ENCODE results near the gene BLACAT1.

DNA sequence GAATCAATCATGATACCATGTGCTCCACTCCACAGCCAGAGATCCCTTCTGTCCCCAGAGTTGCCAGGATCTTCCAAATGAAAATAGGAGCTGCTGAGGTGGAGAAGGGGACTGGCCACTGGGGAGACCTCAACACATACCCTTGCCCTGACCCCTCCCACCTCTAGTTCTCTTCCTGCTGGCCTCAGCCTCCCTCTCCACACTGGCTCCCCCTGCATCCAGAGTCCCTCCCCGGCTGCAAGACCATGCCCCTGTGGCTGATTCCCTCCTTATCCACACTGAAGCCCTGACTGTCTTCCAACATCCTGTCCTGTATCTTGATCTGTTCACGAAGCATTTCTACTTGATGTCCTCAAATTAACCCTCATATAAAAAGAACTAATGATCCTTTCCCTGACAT is 27.5 kb upstream of the BLACAT1 start:
- TF ChIP-seq, protein P1, sequence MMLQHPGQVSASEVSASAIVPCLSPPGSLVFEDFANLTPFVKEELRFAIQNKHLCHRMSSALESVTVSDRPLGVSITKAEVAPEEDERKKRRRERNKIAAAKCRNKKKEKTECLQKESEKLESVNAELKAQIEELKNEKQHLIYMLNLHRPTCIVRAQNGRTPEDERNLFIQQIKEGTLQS (IDR thresholded peaks at IDR 0.05; ENCODE audit: insufficient read depth, low read depth, low read length), result no peak
- TF ChIP-seq POLR2A (IDR thresholded peaks at IDR 0.05; ENCODE audit: control extremely low read depth in 1 of 2, low read depth in 2 of 2, low read length in 2 of 2) (no peak), EGR1 (IDR thresholded peaks at IDR 0.05; ENCODE audit: borderline replicate concordance, low read depth, low read length) (no peak), POLR2AphosphoS5 (IDR thresholded peaks at IDR 0.05; ENCODE audit: low read depth, low read length) (no peak), EP300 (IDR thresholded peaks at IDR 0.05; ENCODE audit: borderline replicate concordance in 1 of 2, low read depth in 2 of 2, low read length in 2 of 2) (no peak), BCL11A (IDR thresholded peaks at IDR 0.05; ENCODE audit: low read depth in 2 of 2, low read length in 2 of 2) (no peak), CREB1 (IDR thresholded peaks at IDR 0.05) (no peak), RXRA (IDR thresholded peaks at IDR 0.05; ENCODE audit: insufficient read depth, low read depth, low read length) (no peak), KDM5A (IDR thresholded peaks at IDR 0.05; ENCODE audit: low read length) (no peak), CEBPB (IDR thresholded peaks at IDR 0.05; ENCODE audit: low read depth, low read length) (no peak)
- TF ChIP-seq, protein P2, sequence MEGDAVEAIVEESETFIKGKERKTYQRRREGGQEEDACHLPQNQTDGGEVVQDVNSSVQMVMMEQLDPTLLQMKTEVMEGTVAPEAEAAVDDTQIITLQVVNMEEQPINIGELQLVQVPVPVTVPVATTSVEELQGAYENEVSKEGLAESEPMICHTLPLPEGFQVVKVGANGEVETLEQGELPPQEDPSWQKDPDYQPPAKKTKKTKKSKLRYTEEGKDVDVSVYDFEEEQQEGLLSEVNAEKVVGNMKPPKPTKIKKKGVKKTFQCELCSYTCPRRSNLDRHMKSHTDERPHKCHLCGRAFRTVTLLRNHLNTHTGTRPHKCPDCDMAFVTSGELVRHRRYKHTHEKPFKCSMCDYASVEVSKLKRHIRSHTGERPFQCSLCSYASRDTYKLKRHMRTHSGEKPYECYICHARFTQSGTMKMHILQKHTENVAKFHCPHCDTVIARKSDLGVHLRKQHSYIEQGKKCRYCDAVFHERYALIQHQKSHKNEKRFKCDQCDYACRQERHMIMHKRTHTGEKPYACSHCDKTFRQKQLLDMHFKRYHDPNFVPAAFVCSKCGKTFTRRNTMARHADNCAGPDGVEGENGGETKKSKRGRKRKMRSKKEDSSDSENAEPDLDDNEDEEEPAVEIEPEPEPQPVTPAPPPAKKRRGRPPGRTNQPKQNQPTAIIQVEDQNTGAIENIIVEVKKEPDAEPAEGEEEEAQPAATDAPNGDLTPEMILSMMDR (IDR thresholded peaks at IDR 0.05; ENCODE audit: control extremely low read depth in 1 of 3, insufficient read depth in 1 of 3, low read depth in 1 of 3, low read length in 3 of 3), result no peak
- TF ChIP-seq, protein P3, sequence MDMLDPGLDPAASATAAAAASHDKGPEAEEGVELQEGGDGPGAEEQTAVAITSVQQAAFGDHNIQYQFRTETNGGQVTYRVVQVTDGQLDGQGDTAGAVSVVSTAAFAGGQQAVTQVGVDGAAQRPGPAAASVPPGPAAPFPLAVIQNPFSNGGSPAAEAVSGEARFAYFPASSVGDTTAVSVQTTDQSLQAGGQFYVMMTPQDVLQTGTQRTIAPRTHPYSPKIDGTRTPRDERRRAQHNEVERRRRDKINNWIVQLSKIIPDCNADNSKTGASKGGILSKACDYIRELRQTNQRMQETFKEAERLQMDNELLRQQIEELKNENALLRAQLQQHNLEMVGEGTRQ (IDR thresholded peaks at IDR 0.05; ENCODE audit: low read length), result no peak
- TF ChIP-seq, protein P4, sequence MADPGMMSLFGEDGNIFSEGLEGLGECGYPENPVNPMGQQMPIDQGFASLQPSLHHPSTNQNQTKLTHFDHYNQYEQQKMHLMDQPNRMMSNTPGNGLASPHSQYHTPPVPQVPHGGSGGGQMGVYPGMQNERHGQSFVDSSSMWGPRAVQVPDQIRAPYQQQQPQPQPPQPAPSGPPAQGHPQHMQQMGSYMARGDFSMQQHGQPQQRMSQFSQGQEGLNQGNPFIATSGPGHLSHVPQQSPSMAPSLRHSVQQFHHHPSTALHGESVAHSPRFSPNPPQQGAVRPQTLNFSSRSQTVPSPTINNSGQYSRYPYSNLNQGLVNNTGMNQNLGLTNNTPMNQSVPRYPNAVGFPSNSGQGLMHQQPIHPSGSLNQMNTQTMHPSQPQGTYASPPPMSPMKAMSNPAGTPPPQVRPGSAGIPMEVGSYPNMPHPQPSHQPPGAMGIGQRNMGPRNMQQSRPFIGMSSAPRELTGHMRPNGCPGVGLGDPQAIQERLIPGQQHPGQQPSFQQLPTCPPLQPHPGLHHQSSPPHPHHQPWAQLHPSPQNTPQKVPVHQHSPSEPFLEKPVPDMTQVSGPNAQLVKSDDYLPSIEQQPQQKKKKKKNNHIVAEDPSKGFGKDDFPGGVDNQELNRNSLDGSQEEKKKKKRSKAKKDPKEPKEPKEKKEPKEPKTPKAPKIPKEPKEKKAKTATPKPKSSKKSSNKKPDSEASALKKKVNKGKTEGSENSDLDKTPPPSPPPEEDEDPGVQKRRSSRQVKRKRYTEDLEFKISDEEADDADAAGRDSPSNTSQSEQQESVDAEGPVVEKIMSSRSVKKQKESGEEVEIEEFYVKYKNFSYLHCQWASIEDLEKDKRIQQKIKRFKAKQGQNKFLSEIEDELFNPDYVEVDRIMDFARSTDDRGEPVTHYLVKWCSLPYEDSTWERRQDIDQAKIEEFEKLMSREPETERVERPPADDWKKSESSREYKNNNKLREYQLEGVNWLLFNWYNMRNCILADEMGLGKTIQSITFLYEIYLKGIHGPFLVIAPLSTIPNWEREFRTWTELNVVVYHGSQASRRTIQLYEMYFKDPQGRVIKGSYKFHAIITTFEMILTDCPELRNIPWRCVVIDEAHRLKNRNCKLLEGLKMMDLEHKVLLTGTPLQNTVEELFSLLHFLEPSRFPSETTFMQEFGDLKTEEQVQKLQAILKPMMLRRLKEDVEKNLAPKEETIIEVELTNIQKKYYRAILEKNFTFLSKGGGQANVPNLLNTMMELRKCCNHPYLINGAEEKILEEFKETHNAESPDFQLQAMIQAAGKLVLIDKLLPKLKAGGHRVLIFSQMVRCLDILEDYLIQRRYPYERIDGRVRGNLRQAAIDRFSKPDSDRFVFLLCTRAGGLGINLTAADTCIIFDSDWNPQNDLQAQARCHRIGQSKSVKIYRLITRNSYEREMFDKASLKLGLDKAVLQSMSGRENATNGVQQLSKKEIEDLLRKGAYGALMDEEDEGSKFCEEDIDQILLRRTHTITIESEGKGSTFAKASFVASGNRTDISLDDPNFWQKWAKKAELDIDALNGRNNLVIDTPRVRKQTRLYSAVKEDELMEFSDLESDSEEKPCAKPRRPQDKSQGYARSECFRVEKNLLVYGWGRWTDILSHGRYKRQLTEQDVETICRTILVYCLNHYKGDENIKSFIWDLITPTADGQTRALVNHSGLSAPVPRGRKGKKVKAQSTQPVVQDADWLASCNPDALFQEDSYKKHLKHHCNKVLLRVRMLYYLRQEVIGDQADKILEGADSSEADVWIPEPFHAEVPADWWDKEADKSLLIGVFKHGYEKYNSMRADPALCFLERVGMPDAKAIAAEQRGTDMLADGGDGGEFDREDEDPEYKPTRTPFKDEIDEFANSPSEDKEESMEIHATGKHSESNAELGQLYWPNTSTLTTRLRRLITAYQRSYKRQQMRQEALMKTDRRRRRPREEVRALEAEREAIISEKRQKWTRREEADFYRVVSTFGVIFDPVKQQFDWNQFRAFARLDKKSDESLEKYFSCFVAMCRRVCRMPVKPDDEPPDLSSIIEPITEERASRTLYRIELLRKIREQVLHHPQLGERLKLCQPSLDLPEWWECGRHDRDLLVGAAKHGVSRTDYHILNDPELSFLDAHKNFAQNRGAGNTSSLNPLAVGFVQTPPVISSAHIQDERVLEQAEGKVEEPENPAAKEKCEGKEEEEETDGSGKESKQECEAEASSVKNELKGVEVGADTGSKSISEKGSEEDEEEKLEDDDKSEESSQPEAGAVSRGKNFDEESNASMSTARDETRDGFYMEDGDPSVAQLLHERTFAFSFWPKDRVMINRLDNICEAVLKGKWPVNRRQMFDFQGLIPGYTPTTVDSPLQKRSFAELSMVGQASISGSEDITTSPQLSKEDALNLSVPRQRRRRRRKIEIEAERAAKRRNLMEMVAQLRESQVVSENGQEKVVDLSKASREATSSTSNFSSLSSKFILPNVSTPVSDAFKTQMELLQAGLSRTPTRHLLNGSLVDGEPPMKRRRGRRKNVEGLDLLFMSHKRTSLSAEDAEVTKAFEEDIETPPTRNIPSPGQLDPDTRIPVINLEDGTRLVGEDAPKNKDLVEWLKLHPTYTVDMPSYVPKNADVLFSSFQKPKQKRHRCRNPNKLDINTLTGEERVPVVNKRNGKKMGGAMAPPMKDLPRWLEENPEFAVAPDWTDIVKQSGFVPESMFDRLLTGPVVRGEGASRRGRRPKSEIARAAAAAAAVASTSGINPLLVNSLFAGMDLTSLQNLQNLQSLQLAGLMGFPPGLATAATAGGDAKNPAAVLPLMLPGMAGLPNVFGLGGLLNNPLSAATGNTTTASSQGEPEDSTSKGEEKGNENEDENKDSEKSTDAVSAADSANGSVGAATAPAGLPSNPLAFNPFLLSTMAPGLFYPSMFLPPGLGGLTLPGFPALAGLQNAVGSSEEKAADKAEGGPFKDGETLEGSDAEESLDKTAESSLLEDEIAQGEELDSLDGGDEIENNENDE (IDR thresholded peaks at IDR 0.05; ENCODE audit: insufficient replicate concordance, low read length), result no peak
